Right hindlimb (tissue), 1 donor: ENCODE data around the gene NDST1.
"Not testable (repeated sequence)": the region's sequence is repeated elsewhere in the genome, so short reads cannot be mapped to it uniquely, and the experiment has no call there.

ENCODE experiments used
- DNase-seq: peaks from one replicate; pipeline ENCODE4 v3.0.0-alpha.2; 2018

The NDST1 gene

DNA sequence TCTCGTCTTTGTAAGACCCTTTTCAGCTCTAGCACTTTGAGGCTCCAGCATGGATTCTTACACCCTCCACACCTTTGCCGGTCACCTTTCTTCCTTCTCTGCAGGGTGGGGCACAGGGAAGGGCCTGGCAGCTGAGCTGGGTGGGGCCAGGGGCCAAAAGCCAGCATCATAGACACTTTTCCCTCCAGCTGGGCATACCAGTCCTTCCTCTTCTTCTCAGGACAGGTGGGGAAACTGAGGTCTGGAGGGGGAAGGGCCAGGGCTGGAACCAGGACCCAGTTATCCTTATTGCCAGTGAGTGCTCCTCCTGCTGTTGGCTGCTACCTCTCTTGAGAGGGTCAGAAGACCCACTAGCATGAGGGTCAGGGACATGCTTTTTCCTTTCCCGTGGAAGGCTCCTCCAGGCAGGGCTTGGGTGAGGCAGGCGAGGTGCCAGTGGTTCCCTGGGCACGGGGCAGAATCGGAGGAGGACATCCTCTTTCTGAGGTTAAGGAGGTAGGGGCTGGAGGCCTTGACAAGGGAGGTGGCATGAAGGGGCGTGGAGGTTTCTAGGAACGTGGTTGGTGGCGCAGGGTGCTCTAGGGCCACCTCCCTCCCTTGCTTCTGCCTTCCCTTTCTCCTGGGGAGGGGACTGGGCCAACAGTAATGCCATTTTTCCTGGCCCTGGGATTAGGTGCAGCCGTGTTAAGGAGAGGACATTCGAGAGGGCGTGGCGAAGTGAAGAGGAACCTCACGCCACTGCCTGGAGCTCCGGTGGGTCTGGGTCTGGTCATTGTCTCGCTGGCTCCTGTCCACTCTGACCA lies at the start of gene NDST1:
TSS of gene NDST1 (plus strand) at position 658 of the 803 bp plus-strand sequence. CDS start 13,124 bp downstream, outside the sequence.
- no peak for DNase-seq

DNA sequence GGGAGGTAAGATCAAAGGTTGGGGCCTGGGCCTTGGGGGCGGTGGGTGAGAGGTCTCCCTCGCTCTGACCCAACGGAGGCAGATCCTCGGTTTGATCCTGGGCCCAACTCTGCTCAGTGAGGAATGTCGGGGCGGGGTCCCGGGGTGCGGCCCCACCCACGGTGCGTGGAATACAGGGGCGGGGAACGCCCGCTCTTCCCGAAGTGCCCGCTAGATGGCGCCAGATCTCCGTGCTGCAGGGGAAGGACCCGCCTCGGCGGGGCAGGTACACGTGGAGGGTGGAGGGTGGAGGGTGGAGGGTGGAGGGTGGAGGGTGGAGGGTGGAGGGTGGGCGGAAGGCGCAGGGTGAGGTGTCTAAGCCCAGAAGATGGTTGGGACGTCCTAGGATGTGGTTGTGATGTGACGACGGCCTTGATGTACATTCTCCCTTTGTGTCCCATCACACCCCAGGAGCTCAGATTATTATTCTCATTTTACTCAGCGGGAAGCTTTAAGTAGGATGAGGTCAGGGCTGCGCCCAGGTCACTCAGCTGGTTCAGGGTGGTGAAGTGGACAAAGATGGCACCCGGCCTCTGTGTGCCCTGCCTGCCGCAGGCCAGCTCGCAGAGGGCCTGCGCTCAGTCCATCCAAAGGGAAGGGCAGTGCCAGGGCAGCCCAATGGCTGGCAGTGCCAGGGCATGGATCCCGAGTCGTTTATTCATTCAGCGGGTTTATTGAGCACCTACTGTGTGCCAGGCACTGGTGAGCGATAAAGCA lies 49.0 kb upstream of the NDST1 start:
- peak; percentile 81 for DNase-seq

DNA sequence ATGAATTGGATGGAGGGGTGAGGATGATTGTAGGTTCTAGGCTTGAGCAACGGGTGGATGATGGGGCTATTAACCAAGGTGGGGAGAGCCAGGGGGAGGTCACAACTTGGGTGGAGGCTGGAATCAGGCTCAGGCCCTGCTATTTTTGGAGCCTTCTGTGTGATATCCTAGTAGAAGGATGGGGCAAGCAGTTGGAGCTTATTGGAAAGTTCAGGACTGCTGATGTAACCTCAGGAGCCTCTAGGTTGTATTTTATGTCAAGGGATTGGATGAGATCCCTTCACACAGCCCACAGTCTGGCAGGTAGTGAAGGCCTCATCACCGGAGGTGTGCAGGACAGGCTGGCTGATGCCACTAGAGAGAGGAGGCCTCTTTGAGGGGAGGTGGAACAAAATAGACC lies 47.1 kb upstream of the NDST1 start:
- no peak for DNase-seq

DNA sequence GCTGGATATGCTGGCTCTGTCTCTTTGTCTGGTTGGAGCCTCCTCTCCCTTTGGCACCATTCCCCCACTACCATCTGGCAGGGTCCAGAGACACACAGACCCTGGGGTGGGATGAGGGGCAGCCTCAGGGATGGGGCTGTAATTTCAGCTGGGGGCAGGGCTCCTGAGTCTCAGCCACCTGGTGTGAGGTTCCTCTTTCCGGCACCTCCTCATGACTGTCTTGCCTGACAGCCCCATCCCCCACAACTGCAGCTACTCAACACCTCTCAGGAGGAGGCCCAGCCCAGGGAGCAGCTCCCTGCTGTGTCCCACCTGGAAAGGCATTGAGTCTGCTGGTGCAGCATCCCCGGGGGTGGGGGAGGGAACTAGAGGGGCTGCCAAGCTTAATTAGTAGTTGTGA lies 46.7 kb upstream of the NDST1 start:
- no peak for DNase-seq

DNA sequence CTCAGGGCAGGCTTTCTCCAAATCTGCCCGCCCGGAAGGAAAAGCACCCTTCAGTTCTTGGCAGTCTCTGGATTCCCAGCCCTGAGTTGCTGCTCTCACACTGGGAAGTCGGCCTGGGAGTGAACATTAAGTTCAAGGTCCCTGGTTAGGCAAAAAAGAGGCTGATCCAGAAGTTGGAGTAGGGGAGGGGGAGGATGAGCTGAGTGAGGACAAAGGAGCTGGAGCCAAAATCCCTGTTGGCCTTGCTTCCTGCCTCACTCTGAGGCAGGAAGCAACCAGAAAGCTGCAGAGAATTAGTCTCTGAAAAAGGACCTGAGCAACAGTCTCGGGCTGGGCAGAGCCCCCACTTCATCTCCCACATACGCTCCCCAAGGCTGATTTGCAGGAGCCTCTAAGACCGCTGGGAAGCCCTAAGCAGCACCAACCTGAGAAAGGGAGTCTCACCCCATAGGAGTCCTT lies 43.3 kb upstream of the NDST1 start:
- peak; percentile 64 for DNase-seq

DNA sequence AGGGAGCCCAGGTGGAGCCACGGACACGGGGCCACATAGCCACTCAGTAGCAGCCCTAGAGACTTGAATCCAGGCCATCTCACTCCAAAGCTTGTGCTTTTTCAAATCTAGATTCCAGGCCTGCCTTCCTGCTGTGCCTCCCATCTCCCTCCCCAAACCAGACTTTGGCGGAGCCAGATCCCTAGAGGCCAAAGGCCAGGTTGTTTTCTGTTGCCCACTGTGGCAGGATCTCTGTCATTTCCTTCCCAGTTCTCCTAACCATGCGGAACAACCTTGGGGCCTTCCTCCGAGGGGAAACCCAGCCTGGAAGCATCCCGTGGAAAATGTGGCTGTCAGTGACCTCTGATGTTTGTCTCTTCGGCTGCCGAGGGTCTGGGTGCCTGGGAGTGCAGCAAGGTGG lies 42.0 kb upstream of the NDST1 start:
- peak; percentile 43 for DNase-seq

DNA sequence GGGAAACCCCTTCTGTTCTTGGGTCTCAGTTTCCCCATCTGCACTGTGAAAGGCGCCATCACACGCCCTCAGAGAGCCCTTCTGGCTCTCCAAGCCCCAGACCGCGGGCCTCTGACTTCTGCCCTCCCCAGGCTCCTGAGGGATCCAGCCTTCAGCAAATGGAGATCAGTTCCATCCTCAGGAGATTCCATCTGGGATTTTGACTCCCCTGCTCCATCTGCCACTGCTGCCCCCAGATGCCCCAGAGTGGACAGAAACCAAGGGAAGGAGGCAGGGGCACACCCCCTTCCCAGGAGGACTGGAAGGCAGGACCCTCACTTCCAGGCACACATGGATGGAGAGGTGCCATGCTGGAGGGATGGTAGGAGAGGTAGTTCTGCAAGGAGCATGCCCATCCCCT lies 39.7 kb upstream of the NDST1 start:
- no peak for DNase-seq

DNA sequence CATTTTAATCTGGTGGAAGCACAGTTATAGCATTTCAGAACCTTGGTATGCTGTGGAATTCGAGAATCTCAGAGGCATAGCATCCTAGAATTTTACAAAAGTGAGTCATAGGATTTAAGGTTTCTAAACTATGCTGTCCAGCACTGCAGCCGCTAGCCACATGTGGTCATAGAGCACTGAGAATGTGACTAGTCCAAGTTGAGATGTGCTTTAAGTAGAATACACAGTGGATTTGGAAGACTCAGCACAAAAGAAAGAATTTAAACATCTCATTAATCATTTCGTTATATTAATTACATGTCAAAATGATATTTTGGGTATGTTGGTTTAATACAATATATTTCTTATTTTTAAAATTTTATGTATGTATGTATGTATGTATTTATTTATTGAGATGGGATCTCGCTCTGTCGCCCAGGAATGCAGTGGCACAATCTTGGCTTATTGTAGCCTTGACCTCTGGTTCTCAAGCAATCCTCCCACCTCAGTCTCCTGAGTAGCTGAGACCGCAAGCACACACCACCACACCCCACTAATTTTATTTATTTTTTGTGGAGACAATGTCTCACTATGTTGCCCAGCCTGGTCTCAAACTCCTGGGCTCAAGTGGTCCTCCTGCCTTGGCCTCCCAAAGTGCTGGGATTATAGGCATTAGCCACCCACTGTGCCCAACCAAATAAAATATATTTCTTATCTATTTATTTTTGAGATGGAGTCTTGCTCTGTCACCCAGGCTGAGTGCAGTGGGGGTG lies 38.0 kb upstream of the NDST1 start:
- no peak for DNase-seq

DNA sequence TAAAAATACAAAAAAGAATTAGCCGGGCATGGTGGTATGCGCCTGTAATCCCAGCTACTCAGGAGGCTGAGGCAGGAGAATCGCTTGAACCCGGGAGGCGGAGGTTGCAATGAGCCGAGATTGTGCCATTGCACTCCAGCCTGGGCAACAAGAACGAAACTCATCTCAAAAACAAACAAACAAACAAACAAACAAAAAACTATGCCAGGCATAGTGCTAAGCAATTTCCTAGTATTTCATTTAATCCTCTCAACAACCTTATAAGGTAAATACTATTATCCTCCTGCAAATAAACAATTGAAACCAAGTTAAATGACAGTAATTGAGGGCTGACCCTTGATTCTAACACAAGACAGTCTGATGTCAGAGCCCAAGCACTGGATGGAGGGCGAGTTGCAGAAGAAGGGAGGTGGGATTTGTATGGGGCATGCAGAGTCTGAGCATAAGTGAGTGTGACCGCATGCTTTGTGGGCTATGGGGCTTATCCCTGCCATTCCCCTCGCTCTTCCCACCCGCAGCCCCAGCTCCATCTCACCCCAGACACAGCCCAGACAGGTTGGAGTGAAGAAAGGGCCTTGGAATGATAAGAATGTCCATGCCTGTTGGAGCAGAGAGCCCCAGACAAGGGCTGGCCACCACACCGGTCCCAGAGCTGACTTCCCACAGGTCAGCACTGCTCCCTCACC lies 34.1 kb upstream of the NDST1 start:
- DNase-seq: no peak

DNA sequence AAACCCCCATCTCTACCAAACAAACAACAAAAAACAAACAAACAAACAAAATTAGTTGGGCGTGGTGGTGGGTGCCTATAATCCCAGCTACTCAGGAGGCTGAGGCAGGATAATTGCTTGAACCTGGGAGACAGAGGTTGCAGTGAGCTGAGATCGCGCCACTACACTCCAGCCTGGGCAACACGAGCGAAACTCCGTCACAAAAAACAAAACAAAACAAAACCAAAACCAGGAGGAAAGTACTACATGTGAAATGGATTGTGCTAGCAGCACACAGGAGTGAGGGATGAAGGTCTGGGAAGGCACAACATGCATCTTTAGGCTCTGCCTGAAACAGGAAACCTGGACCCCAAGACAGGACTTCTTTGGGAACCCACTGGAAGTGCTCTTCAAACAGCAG lies 31.4 kb upstream of the NDST1 start:
- not testable (repeated sequence) for DNase-seq

DNA sequence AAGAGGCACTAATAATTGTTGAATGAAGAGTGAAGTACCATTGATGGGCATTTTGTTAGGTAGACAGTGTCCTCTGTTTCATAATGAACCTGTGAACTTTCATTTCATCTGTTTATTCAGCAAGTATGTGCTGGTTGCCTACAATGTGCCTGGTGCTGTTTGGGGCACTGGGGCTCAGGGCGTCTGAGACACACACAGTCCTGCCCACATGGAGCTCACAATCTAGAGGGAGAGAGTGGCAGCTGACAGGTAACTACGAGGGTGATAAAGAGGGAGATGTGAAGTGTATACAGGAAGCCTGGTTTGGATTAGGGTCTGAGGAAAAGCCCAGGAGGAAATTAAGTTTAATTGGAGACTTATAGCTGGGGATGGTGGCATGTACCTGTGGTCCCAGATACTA lies 28.5 kb upstream of the NDST1 start:
- no peak for DNase-seq

DNA sequence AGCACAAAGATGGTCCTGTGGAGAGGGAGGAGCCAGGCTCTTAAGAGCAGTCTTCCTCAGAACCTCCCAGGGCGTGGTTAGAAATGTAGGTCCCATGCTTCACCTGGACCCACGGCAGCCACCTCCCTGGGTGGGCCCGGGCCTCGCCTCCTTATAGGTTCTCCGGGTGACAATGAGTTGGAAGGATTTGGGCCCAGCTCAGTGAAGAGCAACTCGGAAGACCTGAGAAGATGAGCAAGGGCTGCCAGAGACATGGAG lies 26.3 kb upstream of the NDST1 start:
- DNase-seq: no peak

DNA sequence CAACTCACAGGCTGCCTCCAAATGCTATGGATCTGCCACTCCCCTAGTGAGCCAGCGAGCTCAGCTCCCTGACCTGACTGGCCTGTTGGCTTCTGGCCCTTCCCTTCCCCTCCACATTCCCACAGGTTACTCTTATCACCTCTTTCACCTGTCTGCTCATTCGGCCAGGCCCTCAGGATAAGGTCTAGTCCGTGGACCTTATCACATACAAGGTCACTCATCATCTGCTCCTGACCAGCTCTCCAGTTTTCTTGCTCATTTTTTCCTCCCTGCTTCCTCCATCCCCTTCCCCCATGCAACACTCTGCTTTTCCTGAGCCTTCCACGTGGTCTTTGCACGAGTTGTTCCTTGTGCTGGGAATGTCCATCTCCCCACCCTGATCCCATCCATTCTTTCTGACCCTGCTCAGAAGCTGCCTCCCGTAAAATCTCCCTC lies 25.9 kb upstream of the NDST1 start:
- no peak for DNase-seq

DNA sequence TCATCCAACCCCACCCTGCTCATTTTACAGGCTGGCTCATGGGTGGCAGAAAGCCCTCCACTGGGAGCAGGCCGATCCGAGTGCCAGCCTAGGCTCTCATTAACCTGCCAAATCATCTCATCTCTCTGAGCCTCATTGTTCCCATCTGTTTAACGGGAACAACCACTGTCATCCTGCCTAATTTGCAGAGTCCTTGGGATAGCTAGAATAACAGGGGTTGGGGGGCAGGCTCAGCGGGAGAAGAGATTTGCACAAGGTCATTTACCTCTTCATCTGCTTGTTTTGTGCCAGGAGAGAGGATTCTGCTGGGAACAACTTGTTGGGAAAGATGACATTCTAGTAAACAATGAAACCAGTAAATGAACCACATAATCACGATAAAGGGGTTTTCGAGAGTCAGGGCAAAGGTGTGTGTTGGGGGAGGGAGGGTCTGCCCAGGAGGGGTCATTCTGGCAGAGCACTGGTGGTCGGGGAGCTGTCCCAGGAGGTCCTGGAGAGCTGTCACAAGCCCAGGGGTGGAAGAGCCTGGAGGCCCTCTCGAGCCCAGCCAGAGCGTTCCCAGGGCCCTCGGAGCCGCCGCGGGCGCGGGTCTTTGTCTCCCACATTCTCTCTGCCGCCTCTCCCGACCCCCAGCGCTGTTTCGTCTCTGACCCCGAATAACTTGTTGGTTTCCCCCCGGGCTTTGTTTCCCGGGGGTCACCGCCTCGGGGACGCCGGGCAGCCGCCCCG lies 22.8 kb upstream of the NDST1 start:
- DNase-seq: no peak

DNA sequence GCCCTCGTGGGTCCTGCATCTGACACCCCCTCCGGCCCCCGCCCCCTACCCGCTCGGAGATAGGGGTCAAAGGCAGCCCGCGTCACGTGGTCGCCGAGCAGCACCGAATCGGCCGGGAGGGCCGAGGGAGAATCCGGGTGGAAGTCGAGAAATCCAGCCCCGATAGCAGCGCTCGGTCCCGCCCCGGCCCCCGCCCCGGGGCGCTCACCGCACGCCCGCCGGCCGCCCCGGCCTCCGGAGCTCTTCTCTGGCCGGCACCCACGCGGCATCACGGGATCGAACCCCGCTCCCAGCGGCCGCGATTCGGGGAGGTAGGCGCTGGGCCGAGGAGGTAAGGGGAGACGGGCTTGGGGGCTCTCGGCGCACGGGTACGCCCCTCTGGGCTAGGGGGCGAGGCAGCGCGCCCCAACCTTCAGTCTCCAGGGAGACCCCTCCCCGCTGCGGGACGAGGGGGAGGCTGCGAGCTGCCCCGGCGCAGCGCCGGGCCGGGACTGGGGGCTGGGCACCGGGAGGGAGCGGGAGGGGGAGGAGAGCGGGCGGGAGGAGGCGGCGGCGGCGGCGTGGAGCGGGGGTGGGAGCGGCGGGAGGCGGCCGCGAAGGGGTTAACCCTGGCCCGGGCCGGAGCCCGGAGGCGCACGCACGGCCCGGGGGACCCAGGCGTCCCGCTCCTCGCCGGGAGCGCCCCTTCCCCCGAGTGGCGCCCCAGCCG lies 22.1 kb upstream of the NDST1 start:
- DNase-seq: peak; percentile 83

DNA sequence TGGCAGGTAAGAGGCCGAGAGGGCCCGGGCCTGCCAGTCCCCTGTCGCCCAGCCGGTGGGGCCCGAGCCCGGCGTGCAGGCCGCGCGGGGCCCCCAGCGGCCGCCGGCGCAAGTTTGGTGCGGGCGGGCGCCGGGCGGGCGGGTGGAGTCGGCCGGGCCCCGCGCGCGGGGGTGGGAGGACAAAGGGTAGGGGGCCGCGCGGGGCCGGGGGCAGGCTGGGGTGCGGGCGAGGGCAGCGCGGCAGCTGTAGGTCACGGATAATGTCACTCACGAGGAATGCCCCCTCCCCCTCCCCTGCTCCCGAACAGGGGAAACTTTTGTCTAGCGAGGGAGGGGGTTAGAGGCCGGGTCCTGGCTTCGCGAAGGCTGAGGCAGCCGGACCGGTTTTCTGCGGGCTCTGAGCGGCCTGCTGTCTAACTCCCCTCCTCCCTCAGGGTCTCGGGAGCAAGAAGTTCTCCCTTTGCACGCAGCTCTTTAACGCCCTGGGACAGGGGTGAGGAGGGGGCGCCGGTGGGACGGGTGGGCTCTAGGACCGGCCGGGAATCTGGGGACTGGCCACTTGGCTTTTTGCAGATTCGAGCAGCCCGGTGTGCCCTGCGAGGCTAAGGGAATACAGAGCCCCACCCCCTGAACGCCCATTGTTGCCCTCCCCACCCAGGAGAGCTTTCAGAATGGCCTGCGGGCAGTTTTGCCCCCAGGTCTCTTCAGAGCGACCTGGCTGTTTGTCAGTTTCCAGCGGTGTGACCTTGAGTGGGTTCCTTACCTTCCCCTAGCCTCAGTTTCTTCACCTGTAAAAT lies 21.3 kb upstream of the NDST1 start:
- DNase-seq: peak; percentile 88

DNA sequence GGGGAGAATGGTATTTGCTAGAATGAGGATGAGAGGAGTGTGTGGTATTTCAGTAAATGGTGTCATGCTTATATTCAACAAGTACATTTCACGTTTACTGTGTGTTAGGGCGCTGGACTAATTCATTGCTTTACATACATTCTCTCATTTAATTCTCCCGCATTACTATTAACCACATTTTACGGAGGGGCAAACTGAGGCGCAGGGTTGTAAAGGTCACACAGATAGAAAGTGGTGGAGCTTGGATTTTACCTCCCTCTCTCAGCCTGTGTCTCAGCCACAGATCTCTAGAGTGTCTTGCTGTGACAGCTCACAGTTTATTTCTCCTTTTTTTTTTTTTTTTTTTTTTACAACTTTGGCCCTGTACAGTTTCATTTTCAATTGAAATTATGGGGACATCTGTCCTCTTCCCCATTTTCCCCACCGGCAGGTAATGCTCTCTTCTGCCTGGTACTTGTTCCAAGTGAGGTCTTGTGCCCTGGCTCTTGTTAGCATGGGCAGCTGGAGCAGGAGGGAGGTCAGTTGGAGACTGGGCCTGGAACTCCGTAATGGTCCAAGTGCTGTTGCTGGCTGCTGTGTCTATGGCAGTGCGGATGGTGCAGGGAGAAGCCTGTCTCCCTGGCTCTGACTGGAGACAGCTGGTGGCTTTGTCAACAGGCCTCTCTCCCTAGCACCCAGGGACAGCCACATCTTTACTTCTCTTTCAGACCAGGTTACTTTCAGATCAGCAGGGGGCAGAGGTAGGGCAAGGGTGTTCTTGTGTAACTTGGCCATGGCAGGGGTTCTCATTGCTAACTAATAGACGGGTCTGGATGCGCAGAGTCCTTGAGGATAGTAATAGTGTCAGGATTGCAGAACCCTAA lies 20.5 kb upstream of the NDST1 start:
- DNase-seq: no peak

DNA sequence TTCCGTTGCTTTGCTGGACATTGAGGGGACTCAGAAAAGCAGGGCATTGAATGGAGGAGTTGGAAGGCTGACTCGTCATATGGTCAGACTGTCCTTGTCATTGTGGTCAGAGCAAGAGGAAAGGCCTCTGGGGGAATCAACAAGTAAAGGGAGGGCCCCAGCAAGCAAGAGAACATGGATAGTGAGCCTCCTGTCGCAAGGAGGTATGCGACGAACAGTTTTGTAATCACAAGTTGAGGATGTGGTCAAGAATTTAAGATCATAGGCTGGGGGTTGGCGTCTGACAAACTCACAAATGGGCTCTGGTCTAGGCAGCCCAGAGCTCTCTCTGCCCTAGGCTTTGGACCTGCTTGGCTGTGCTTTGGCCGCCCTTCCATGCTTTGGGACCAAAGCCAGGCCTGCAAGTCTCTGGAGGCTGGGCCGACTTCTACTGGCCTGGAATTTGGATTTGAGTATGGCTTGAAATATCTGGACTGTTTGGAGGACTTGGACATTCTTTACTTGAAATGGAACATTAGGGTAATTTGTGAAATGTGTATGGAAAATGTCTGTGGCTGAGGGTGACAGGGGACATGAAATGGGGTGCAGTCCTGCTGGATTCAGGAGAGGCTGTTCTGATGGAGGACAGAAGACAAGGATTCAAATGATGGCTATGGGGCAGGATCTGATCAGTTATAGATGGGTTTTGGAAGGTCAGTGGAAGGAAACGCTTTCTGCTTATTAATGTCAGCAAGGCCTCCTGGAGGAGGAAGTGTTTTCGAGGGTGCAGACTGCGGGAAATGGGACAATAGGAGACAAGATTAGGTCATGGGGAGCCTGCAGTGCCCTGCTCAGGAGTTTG lies 19.2 kb upstream of the NDST1 start:
- DNase-seq: peak; percentile 72
